Hepatocyte (in vitro differentiated cells): ENCODE data around the gene SYT9.
"Not testable (repeated sequence)": the region's sequence is repeated elsewhere in the genome, so short reads cannot be mapped to it uniquely, and the experiment has no call there.

Source experiments
- EZH2 ChIP-seq: fragments of 200-600 bp; sonication (generic); IDR thresholded peaks from 2 replicates; pipeline ENCODE4 v1.6.1; 2016; ENCODE audit warnings: antibody characterized with exemption, mild to moderate bottlenecking, borderline replicate concordance
- EZH2phosphoT487 ChIP-seq: fragments of 200-600 bp; sonication (generic); IDR thresholded peaks from one replicate; pipeline ENCODE4 v1.6.1; 2018; ENCODE audit warnings: antibody characterized with exemption, mild to moderate bottlenecking, low read depth, moderate library complexity; ENCODE audit not compliant: unreplicated experiment, severe bottlenecking
- TF ChIP-seq, protein P1 (sequence below): fragments of 200-600 bp; sonication (generic); IDR thresholded peaks from 2 replicates; pipeline ENCODE4 v1.5.1; 2016; ENCODE audit warnings: antibody characterized with exemption, mild to moderate bottlenecking; ENCODE audit not compliant: poor library complexity

GRCh38 chr11:7335442-7335841 is 83.7 kb downstream of the SYT9 start:
- TF ChIP-seq, protein P1, sequence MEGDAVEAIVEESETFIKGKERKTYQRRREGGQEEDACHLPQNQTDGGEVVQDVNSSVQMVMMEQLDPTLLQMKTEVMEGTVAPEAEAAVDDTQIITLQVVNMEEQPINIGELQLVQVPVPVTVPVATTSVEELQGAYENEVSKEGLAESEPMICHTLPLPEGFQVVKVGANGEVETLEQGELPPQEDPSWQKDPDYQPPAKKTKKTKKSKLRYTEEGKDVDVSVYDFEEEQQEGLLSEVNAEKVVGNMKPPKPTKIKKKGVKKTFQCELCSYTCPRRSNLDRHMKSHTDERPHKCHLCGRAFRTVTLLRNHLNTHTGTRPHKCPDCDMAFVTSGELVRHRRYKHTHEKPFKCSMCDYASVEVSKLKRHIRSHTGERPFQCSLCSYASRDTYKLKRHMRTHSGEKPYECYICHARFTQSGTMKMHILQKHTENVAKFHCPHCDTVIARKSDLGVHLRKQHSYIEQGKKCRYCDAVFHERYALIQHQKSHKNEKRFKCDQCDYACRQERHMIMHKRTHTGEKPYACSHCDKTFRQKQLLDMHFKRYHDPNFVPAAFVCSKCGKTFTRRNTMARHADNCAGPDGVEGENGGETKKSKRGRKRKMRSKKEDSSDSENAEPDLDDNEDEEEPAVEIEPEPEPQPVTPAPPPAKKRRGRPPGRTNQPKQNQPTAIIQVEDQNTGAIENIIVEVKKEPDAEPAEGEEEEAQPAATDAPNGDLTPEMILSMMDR = not testable (repeated sequence)
- TF ChIP-seq EZH2phosphoT487, EZH2: not testable (repeated sequence)
